ENCODE data around the gene ABT1.

- TF ChIP-seq POLR2A (IDR thresholded peaks at IDR 0.05; ENCODE audit: borderline replicate concordance, extremely low read depth, insufficient read depth, insufficient read length) (no peak), CTCF (IDR thresholded peaks at IDR 0.05 in 2 of 3, conservative IDR thresholded peaks at IDR 0.05 in 1 of 3; ENCODE audit: borderline replicate concordance in 1 of 3, insufficient read depth in 1 of 3, low read depth in 2 of 3, low read length in 2 of 3) (no peak), FOSL1 (IDR thresholded peaks at IDR 0.05; ENCODE audit: low read depth) (no peak), POLR2AphosphoS5 (IDR thresholded peaks at IDR 0.05; ENCODE audit: low read depth, low read length) (no peak), SP1 (IDR thresholded peaks at IDR 0.05; ENCODE audit: low read depth) (no peak), EZH2 (IDR thresholded peaks at IDR 0.05) (no peak), EZH2phosphoT487 (IDR thresholded peaks at IDR 0.05; ENCODE audit: borderline replicate concordance) (no peak), YY1 (IDR thresholded peaks at IDR 0.05; ENCODE audit: extremely low read depth, insufficient replicate concordance, low read depth, low read length) (no peak), TCF7L2 (IDR thresholded peaks at IDR 0.05; ENCODE audit: borderline replicate concordance, extremely low read depth, insufficient read depth, insufficient read length) (no peak)
- TF ChIP-seq, protein P1, sequence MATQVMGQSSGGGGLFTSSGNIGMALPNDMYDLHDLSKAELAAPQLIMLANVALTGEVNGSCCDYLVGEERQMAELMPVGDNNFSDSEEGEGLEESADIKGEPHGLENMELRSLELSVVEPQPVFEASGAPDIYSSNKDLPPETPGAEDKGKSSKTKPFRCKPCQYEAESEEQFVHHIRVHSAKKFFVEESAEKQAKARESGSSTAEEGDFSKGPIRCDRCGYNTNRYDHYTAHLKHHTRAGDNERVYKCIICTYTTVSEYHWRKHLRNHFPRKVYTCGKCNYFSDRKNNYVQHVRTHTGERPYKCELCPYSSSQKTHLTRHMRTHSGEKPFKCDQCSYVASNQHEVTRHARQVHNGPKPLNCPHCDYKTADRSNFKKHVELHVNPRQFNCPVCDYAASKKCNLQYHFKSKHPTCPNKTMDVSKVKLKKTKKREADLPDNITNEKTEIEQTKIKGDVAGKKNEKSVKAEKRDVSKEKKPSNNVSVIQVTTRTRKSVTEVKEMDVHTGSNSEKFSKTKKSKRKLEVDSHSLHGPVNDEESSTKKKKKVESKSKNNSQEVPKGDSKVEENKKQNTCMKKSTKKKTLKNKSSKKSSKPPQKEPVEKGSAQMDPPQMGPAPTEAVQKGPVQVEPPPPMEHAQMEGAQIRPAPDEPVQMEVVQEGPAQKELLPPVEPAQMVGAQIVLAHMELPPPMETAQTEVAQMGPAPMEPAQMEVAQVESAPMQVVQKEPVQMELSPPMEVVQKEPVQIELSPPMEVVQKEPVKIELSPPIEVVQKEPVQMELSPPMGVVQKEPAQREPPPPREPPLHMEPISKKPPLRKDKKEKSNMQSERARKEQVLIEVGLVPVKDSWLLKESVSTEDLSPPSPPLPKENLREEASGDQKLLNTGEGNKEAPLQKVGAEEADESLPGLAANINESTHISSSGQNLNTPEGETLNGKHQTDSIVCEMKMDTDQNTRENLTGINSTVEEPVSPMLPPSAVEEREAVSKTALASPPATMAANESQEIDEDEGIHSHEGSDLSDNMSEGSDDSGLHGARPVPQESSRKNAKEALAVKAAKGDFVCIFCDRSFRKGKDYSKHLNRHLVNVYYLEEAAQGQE (IDR thresholded peaks at IDR 0.05; ENCODE audit: low read depth): no peak
These were observed 33.3 kb upstream of the ABT1 start for GRCh38 chr6:26563488-26563887.

Data from HCT116 (cell line).